GM12878 (cell line): ENCODE measurements around the gene LARP6.

Experiments used
- BCL3 ChIP-seq: IDR thresholded peaks from 2 replicates; pipeline ENCODE4 v1.6.1; 2011; ENCODE audit warnings: borderline replicate concordance, low read depth, mild to moderate bottlenecking, moderate library complexity, low read length; ENCODE audit not compliant: insufficient read depth, poor library complexity, severe bottlenecking
- CTCF ChIP-seq, 3 experiments: IDR thresholded peaks in 2 of 3; conservative IDR thresholded peaks in 1 of 3; 2 replicates each; pipeline ENCODE4 v1.5.1; 2011; ENCODE audit warnings: low read depth in 3 of 3, low read length in 3 of 3, mild to moderate bottlenecking in 3 of 3, control low read depth in 2 of 3, moderate library complexity in 2 of 3, inconsistent platforms in 1 of 3, mixed read lengths in 1 of 3; ENCODE audit not compliant: control insufficient read depth in 2 of 3, insufficient read depth in 1 of 3; ENCODE audit errors: extremely low read depth in 1 of 3
- EZH2 ChIP-seq: IDR thresholded peaks from 2 replicates; pipeline ENCODE4 v1.6.1; 2012; ENCODE audit warnings: low read depth, mild to moderate bottlenecking, control low read depth, inconsistent platforms, low read length, borderline replicate concordance; ENCODE audit not compliant: control insufficient read depth
- NRF1 ChIP-seq: conservative IDR thresholded peaks from 2 replicates; pipeline ENCODE4 v1.6.1; 2011; ENCODE audit warnings: mild to moderate bottlenecking, low read depth, low read length, improper control_type of control experiment
- ZNF384 ChIP-seq: IDR thresholded peaks from 2 replicates; pipeline ENCODE4 v1.6.1; 2012; ENCODE audit warnings: low read depth, mild to moderate bottlenecking, low read length, improper control_type of control experiment, borderline replicate concordance
- TF ChIP-seq, protein P1 (sequence below): fragments of 450-650 bp; IDR thresholded peaks from 2 replicates; pipeline ENCODE4 v1.6.1; 2017; ENCODE audit warnings: mild to moderate bottlenecking
- TF ChIP-seq, protein P2 (sequence below): fragments of 150-350 bp; IDR thresholded peaks from 2 replicates; pipeline ENCODE4 v1.6.1; 2016; ENCODE audit warnings: low read depth, low read length

GRCh38 chr15:70792171-70792573 lies 61.8 kb downstream of the LARP6 start:
- TF ChIP-seq CTCF (IDR thresholded peaks at IDR 0.05 in 2 of 3, conservative IDR thresholded peaks at IDR 0.05 in 1 of 3; ENCODE audit: control insufficient read depth in 2 of 3, extremely low read depth in 1 of 3, insufficient read depth in 1 of 3, low read depth in 3 of 3, low read length in 3 of 3): no peak
- no peak for TF ChIP-seq BCL3
- TF ChIP-seq, protein P1, sequence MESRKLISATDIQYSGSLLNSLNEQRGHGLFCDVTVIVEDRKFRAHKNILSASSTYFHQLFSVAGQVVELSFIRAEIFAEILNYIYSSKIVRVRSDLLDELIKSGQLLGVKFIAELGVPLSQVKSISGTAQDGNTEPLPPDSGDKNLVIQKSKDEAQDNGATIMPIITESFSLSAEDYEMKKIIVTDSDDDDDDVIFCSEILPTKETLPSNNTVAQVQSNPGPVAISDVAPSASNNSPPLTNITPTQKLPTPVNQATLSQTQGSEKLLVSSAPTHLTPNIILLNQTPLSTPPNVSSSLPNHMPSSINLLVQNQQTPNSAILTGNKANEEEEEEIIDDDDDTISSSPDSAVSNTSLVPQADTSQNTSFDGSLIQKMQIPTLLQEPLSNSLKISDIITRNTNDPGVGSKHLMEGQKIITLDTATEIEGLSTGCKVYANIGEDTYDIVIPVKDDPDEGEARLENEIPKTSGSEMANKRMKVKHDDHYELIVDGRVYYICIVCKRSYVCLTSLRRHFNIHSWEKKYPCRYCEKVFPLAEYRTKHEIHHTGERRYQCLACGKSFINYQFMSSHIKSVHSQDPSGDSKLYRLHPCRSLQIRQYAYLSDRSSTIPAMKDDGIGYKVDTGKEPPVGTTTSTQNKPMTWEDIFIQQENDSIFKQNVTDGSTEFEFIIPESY: no peak
- TF ChIP-seq NRF1: no peak
- TF ChIP-seq ZNF384: no peak
- TF ChIP-seq, protein P2, sequence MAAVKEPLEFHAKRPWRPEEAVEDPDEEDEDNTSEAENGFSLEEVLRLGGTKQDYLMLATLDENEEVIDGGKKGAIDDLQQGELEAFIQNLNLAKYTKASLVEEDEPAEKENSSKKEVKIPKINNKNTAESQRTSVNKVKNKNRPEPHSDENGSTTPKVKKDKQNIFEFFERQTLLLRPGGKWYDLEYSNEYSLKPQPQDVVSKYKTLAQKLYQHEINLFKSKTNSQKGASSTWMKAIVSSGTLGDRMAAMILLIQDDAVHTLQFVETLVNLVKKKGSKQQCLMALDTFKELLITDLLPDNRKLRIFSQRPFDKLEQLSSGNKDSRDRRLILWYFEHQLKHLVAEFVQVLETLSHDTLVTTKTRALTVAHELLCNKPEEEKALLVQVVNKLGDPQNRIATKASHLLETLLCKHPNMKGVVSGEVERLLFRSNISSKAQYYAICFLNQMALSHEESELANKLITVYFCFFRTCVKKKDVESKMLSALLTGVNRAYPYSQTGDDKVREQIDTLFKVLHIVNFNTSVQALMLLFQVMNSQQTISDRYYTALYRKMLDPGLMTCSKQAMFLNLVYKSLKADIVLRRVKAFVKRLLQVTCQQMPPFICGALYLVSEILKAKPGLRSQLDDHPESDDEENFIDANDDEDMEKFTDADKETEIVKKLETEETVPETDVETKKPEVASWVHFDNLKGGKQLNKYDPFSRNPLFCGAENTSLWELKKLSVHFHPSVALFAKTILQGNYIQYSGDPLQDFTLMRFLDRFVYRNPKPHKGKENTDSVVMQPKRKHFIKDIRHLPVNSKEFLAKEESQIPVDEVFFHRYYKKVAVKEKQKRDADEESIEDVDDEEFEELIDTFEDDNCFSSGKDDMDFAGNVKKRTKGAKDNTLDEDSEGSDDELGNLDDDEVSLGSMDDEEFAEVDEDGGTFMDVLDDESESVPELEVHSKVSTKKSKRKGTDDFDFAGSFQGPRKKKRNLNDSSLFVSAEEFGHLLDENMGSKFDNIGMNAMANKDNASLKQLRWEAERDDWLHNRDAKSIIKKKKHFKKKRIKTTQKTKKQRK: no peak
- TF ChIP-seq EZH2: no peak
